HCT116 (cell line): Measurements from ENCODE around the gene SLC36A2. TPM values are rescaled to one million over a fixed set of nuclear protein-coding genes. Genes with fewer than 3 reads are reported as not detected.

ENCODE experiments used
- ATAC-seq: fragments of 200-7000 bp; cut with Tn5 transposase; 2 replicates; pipeline ENCODE4 v1.9.1; 2020; ENCODE audit warnings: mild to moderate bottlenecking, moderate library complexity
- BruUV-seq: library from RNA; stranded (reverse); fragments of 400-500 nt; replicated peaks from 2 replicates; lab custom pipeline; 2021; lab: Mats Ljungman, UMichigan
- CTCF ChIA-PET: fragments of 300-600 bp; sonication (Branson Sonifier 250); formaldehyde crosslinking; loops from one replicate; lab custom pipeline; 2021; ENCODE audit warnings: antibody characterized with exemption; lab: Charles Lee
- POLR2A ChIA-PET: fragments of 300-600, 350-600 bp; sonication (Branson Sonifier 250); formaldehyde crosslinking; loops from one replicate; lab custom pipeline; 2021; ENCODE audit warnings: antibody characterized with exemption; lab: Charles Lee
- RAD21 ChIA-PET, 2 experiments: fragments of 300-600 bp; sonication (Branson Sonifier 250); formaldehyde crosslinking; loops; one replicate each; lab custom pipeline; 2023; ENCODE audit warnings: low total read pairs in 2 of 2; ENCODE audit not compliant: uncharacterized antibody in 2 of 2, unreplicated experiment in 2 of 2, low non-redundant PET in 1 of 2; lab: Charles Lee
- DNase-seq: peaks from one replicate; pipeline ENCODE4 v3.0.0-alpha.2; 2010; ENCODE audit warnings: low read depth, low spot score
- H2AFZ ChIP-seq: fragments of 200-600 bp; shearing (Covaris generic), sonication (generic); 2 replicates; pipeline ENCODE4 v1.6.1; 2017; ENCODE audit warnings: low read depth, mixed run types, mixed read lengths, antibody characterized with exemption, low read length; ENCODE audit not compliant: poor library complexity, severe bottlenecking
- H3K27ac ChIP-seq: 2 replicates; pipeline ENCODE4 v1.5.1; 2012; ENCODE audit warnings: low read depth, low read length
- H3K27me3 ChIP-seq: fragments of 200-600 bp; sonication (generic); 2 replicates; pipeline ENCODE4 v1.6.1; 2016; ENCODE audit warnings: mixed run types, low read length, mixed read lengths; ENCODE audit not compliant: insufficient read depth
- H3K36me3 ChIP-seq, 2 experiments: fragments of 200-500 bp in 1 of 2; fragments of 200-600 bp in 1 of 2; sonication (Bioruptor generic) in 1 of 2; sonication (generic) in 1 of 2; 2 replicates each; pipeline versions ENCODE4 v1.5.1 to v1.6.1; 2014 to 2016; ENCODE audit warnings: low read length in 2 of 2, inconsistent platforms in 1 of 2, mixed read lengths in 1 of 2, mixed run types in 1 of 2; ENCODE audit not compliant: insufficient read depth in 2 of 2, control insufficient read depth in 1 of 2
- H3K4me1 ChIP-seq, 2 experiments: fragments of 200-600 bp in 1 of 2; sonication (generic) in 1 of 2; 2 replicates each; pipeline versions ENCODE4 v1.5.1 to v1.6.1; 2012 to 2017; ENCODE audit warnings: low read length in 2 of 2, inconsistent platforms in 1 of 2, mild to moderate bottlenecking in 1 of 2, mixed read lengths in 1 of 2, mixed run types in 1 of 2, moderate library complexity in 1 of 2; ENCODE audit not compliant: insufficient read depth in 2 of 2, control insufficient read depth in 1 of 2
- H3K4me2 ChIP-seq: fragments of 200-600 bp; sonication (generic); 2 replicates; pipeline ENCODE4 v1.6.1; 2017; ENCODE audit warnings: mixed run types, low read length, mixed read lengths
- H3K4me3 ChIP-seq, 2 experiments: fragments of 200-600 bp in 1 of 2; sonication (generic) in 1 of 2; replicated peaks in 1 of 2; 2 replicates each; pipeline ENCODE4 v1.5.1; 2011 to 2016; ENCODE audit warnings: low read length in 2 of 2, control low read depth in 1 of 2, low read depth in 1 of 2, mild to moderate bottlenecking in 1 of 2, mixed read lengths in 1 of 2, mixed run types in 1 of 2
- H3K79me2 ChIP-seq: fragments of 200-600 bp; sonication (generic); 2 replicates; pipeline ENCODE4 v1.6.1; 2017; ENCODE audit warnings: mild to moderate bottlenecking, mixed run types, low read length, moderate library complexity, mixed read lengths; ENCODE audit not compliant: insufficient read depth
- H3K9ac ChIP-seq: fragments of 200-600 bp; sonication (generic); 2 replicates; pipeline ENCODE4 v1.6.1; 2016; ENCODE audit warnings: low read length, mixed read lengths
- H3K9me2 ChIP-seq: fragments of 200-600 bp; sonication (generic), shearing (Covaris generic); 2 replicates; pipeline ENCODE4 v1.6.1; 2017; ENCODE audit warnings: mixed run types, mild to moderate bottlenecking, moderate library complexity; ENCODE audit not compliant: insufficient read depth
- H3K9me3 ChIP-seq, 2 experiments: fragments of 200-500 bp in 1 of 2; fragments of 200-600 bp in 1 of 2; sonication (Bioruptor generic) in 1 of 2; sonication (generic) in 1 of 2; 2 replicates each; pipeline ENCODE4 v1.6.1; 2014 to 2017; ENCODE audit warnings: low read length in 2 of 2, mixed read lengths in 2 of 2, inconsistent platforms in 1 of 2, low read depth in 1 of 2, mild to moderate bottlenecking in 1 of 2, mixed run types in 1 of 2, moderate library complexity in 1 of 2; ENCODE audit not compliant: control insufficient read depth in 1 of 2, insufficient read depth in 1 of 2
- H4K20me1 ChIP-seq: fragments of 200-600 bp; sonication (generic), shearing (Covaris generic); 2 replicates; pipeline ENCODE4 v1.6.1; 2017; ENCODE audit warnings: mixed run types, mild to moderate bottlenecking, moderate library complexity; ENCODE audit not compliant: insufficient read depth
- CEBPB ChIP-seq: IDR thresholded peaks from 2 replicates; pipeline ENCODE4 v1.6.1; 2012; ENCODE audit warnings: low read depth
- FOSL1 ChIP-seq: IDR thresholded peaks from 2 replicates; pipeline ENCODE4 v1.6.1; 2012; ENCODE audit warnings: low read depth
- JUND ChIP-seq: IDR thresholded peaks from 2 replicates; pipeline ENCODE4 v1.6.1; 2012
- RAD21 ChIP-seq: IDR thresholded peaks from 2 replicates; pipeline ENCODE4 v1.6.1; 2012; ENCODE audit warnings: low read depth, mild to moderate bottlenecking
- SP1 ChIP-seq: IDR thresholded peaks from 2 replicates; pipeline ENCODE4 v1.6.1; 2012; ENCODE audit warnings: low read depth
- intact Hi-C: fragments of 100-400 bp; cut with micrococcal nuclease; formaldehyde crosslinking; loops from 2 replicates; pipeline ENCODE4 v1.10.0; 2022
- total RNA-seq: library from RNA; stranded (reverse); gene quantifications from one replicate; pipeline ENCODE4 v1.2.1, GENCODE V29; 2021; ENCODE audit not compliant: unreplicated experiment

SLC36A2 gene
- total RNA-seq, 1 experiment from 2014 or later = not detected

GRCh38 chr5:151267491-151268260 lies 79.7 kb downstream of the SLC36A2 start:
- no TSS peak for BruUV-seq
- Histone ChIP-seq H3K4me3 (no peak overlapping the region), H3K27ac (no peak overlapping the region), H3K9me3 (no peaks in the 10 kb centered on the region), H3K27me3 (no peaks in the 10 kb centered on the region), H3K9me2 (no peaks in the 10 kb centered on the region), H3K36me3 (0 out of 4 replicates have a peak, but pooled peaks cover 0 to 3% of the 10 kb centered on the region in 2 experiments), H2AFZ (no peak overlapping the region), H3K4me1 (peaks cover 7 to 16% of the 10 kb centered on the region in 2 experiments; a peak in 3 of 4 replicates), H3K79me2 (no peaks in the 10 kb centered on the region), H4K20me1 (no peaks in the 10 kb centered on the region), H3K9ac (no peak overlapping the region), H3K4me2 (no peak overlapping the region)
- intact Hi-C loops = no loop called here
- TF ChIP-seq JUND (no peak), CEBPB (no peak), SP1 (no peak), FOSL1 (no peak), RAD21 (no peak)
- RAD21 ChIA-PET = no interaction called here
- POLR2A ChIA-PET = no interaction called here
- CTCF ChIA-PET = no interaction called here
- DNase-seq (no peak), ATAC-seq (no peak)

Other genes starting within 250 kb of the SLC36A2 start
- 71.9 TPM for gene ANXA6, start 189.8 kb downstream of the SLC36A2 start, total RNA-seq
- 4.3 TPM for gene CCDC69, start 123.5 kb downstream of the SLC36A2 start, total RNA-seq
- gene GM2A, start 94.4 kb downstream of the SLC36A2 start, total RNA-seq = 25.0 TPM
- gene SLC36A3, start 43.8 kb downstream of the SLC36A2 start, total RNA-seq = not detected
- gene SLC36A1, start 100.0 kb upstream of the SLC36A2 start, total RNA-seq = 7.4 TPM
- 0.05 TPM for gene FAT2, start 243.8 kb upstream of the SLC36A2 start, total RNA-seq